Breast epithelium (tissue), 3 donors: ENCODE data around the gene SHC3.

Experiments used
- CTCF ChIP-seq, 3 donors: fragments of 450-650 bp; IDR thresholded peaks; one replicate each; pipeline ENCODE4 v1.5.1; 2016 to 2017; ENCODE audit warnings: antibody characterized with exemption in 3 of 3, mild to moderate bottlenecking in 3 of 3, moderate library complexity in 3 of 3
- POLR2A ChIP-seq: fragments of 450-650 bp; IDR thresholded peaks from one replicate; pipeline ENCODE4 v1.6.1; 2016; ENCODE audit warnings: antibody characterized with exemption, mild to moderate bottlenecking, moderate library complexity
- POLR2AphosphoS5 ChIP-seq, 3 donors: sonication (generic); formaldehyde crosslinking; IDR thresholded peaks; one replicate each; pipeline ENCODE4 v1.6.1; 2017; ENCODE audit warnings: antibody characterized with exemption in 3 of 3

GRCh38 chr9:89113851-89114250 lies 64.8 kb downstream of the SHC3 start:
- TF ChIP-seq POLR2A (no peak), CTCF (IDR thresholded peaks at IDR 0.05) (no peak), POLR2AphosphoS5 (IDR thresholded peaks at IDR 0.05) (no peak)
